HG03469 (cell line): ENCODE results near the gene ARHGEF38.
A peak's percentile ranks its signal among the peaks of the same experiment; 100 is the strongest.

Experiments
- ATAC-seq: cut with Tn5 transposase; IDR thresholded peaks from one replicate; pipeline ENCODE4 v1.9.1; 2021; ENCODE audit warnings: mild to moderate bottlenecking, moderate library complexity, moderate number of reproducible peaks; ENCODE audit not compliant: unreplicated experiment

ARHGEF38 gene

DNA sequence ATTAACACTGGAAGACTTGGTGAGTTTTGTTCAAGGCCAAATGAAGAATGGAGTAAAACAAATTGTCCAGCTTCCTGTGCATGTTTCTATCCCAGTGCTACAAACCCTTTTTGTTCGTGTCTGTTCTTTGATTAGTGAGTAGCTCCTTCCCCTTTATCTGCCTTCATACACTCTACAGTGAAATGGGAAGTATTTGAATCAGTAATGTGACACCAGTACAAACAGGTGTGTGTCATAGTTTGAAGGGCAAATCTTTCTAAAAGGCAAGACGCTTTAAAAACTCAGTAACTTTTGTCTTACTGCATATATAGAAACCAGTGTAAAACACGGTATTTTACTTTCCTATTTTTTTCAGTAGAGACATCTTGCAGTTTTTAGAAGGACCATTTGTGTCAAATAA is 5.9 kb downstream of the ARHGEF38 start:
- ATAC-seq, result no peak

- no peak for ATAC-seq
Measured at GRCh38 chr4:105560421-105560848, 8.0 kb downstream of the ARHGEF38 start.

DNA sequence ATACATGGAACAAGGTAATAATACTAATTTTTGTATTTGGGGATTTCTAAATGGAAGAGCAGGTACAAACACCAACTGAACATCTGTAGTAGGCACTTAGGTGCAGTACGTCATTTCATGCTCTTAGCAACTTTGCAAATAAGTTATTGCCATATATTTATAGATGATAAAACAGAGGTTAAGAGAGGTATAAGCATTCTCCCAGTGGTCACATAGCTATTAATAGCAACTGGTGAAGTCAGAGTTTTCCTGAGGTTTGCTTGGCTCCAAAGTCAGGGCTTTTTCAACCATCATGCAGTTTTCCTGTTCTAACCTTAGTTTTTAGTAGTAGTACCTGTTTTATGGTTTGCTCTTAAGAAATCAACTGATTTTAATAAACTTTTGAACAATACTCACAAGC is 10.9 kb downstream of the ARHGEF38 start:
- no peak for ATAC-seq

GRCh38 chr4:105568584-105568983 is 16.2 kb downstream of the ARHGEF38 start:
- no peak for ATAC-seq

DNA sequence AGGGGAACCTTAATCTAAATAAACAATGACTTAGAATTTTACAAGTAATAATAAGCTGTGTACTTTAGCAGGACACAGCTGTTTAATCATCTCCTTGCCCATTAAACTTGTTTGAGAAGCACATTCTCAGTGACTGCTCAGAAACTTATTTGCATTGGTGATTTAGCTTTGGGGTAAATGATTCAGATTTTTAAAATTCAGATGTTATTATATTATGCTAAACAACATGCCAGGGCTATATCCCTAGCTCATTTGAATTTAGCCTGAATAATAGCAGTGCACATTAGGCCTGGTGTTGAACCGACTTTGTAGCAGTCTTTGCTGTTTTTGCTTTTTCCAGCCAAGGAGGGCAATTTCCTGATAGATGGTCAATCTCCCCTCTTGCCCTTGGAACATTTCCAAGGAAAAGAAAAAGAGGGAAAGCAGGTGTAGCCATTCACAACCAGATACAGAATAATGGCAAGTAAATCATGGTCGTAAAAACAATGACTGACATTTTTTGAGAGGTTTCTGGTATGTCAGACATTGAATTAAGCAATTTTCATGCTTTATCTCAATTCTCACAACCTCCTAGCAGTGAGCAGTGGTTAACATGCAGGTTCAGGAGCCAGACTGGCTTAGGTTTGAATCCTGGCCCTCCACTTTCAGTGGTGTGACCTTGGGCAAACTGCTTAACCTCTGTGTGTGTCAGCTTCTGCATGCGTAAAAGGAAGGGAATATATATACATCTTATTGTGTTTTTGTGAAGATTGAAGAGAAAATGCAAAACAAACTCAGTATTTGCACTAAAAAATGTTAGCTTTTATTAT is 16.8 kb downstream of the ARHGEF38 start:
- ATAC-seq, result no peak

- ATAC-seq, result no peak
Measured at GRCh38 chr4:105569866-105570236, 17.4 kb downstream of the ARHGEF38 start.

GRCh38 chr4:105572296-105572695 is 19.9 kb downstream of the ARHGEF38 start:
- ATAC-seq, result no peak

- ATAC-seq, result no peak
Measured at GRCh38 chr4:105586638-105587328, 34.4 kb downstream of the ARHGEF38 start.

DNA sequence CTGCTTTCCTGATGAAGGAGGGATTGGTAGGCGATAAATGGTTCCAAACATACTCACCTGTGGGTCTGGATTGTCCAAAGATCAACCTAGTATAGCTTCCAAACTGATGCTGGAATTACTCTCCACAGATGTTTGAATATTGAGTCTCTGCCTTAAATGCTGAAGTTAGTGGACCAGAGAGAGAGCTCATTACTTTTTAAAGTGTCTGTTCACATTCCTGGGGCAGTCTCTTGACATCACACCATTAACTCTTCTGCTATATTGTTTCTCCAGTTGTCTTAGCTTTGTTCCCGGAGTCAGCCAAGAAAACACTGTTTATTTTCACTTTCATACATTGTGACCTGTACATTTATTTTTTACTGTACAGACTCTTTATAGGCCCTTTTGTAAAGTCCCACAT is 35.4 kb downstream of the ARHGEF38 start:
- ATAC-seq, result no peak

DNA sequence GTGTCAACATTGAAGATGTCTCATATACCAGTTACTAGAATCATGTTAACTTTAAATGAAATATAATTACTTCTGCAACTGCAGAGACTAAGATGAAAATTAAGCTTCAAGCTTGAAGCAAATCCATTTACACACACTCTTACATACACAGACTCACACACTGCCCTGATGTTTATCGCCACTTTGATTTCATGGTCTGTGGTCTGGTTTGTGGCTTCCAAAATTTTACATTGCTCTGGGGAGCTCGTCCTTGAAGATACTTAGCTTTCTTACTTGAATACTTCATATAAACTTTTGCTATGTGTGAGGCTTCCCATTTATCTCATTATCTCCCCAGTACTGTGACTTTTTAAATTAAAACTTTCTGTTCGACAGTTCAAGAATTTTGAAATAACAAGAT is 35.8 kb downstream of the ARHGEF38 start:
- no peak for ATAC-seq

DNA sequence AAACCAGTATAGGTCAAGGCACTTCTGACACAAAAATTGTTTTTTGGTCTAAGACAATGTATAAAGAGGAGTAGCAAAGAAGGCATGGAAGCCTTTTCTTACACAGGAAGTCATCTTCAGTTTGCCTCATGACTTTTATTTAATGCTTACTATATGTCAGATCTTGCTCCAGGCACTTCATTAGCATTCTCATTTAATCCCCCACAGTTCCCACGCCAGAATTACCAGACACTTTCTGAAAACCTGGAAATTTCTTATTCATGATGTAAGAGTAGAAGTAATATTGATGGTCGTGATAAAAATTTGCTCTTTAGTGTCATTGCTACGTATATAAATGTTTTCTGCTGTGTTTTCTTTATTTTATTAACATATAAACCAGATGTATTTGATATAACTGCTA is 39.2 kb downstream of the ARHGEF38 start:
- no peak for ATAC-seq

GRCh38 chr4:105594099-105595010 is 41.9 kb downstream of the ARHGEF38 start:
- ATAC-seq, result peak; percentile 92

GRCh38 chr4:105596684-105597083 is 44.3 kb downstream of the ARHGEF38 start:
- no peak for ATAC-seq

DNA sequence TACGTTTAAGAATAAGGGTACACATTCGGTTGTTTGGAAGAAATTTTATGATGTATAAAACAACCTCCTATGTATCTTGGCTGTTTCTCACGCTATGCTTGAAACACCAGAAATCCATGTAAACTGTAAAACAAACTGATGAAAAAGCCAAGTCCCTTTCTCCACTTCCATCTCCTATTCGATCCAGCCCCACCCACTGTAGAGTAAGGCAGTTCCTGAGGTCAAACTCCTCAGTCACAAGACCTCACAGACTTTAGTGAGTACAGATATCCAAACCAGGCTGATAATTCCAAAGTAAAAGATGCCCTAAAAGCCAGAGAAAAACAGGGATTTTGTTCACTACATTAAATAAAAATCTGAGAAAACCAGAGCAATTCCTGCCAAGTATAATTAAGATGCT is 45.6 kb downstream of the ARHGEF38 start:
- no peak for ATAC-seq

DNA sequence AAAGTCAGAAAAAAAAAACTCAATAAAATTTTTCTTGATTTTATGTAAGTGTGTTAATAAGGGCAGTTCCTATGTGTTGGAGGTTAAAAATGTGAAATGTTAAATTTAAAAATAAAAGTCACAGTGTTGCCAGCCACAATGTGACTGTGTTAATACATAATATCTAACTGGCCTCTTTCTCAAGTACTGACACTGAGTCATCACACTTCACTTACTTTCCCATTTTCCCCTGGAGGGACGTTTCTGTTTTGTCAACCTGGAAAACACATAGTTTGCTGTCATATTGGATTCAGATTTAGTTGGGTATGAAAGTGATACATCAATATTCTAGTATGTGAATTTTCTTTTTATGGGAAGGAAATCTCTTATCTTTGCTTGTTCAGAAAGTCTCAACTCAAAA is 46.4 kb downstream of the ARHGEF38 start:
- no peak for ATAC-seq

- ATAC-seq, result no peak
Measured at GRCh38 chr4:105599482-105599881, 47.1 kb downstream of the ARHGEF38 start.

GRCh38 chr4:105599932-105600655 is 47.7 kb downstream of the ARHGEF38 start:
- ATAC-seq, result no peak

DNA sequence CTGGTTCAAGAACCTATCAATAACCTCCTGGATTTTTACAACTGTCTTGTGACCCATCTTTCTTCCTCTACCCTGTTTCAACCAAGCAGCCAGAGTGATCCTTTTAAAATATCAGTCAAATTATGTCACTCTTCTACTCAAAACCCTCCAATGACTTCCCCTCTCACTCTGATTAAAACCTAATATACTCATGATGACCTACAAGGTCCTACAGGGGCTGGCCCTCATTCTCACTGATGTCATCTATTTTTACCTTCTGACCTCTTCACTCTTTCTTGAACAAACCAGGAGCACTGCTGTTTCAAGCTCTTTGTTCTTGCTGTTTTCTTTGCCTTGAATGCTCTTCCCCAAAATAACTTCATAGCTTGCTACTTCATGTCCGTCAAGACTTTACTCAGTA is 48.5 kb downstream of the ARHGEF38 start:
- no peak for ATAC-seq

- no peak for ATAC-seq
Measured at GRCh38 chr4:105601406-105601805, 49.0 kb downstream of the ARHGEF38 start.

- no peak for ATAC-seq
Measured at GRCh38 chr4:105603158-105603557, 50.7 kb downstream of the ARHGEF38 start.

GRCh38 chr4:105605493-105605892 is 53.1 kb downstream of the ARHGEF38 start:
- ATAC-seq, result no peak
